GM12891 (cell line): Measurements from ENCODE around the gene MEGF8.

ENCODE experiments used
- POLR2A ChIP-seq: IDR thresholded peaks from 2 replicates; pipeline ENCODE4 v1.6.1; 2011; ENCODE audit warnings: low read depth, low read length, control low read depth
- POLR2AphosphoS5 ChIP-seq: IDR thresholded peaks from 2 replicates; pipeline ENCODE4 v1.6.1; 2011; ENCODE audit warnings: low read depth, low read length, control low read depth
- TAF1 ChIP-seq: IDR thresholded peaks from 2 replicates; pipeline ENCODE4 v1.6.1; 2011; ENCODE audit warnings: low read depth, low read length, control low read depth

DNA sequence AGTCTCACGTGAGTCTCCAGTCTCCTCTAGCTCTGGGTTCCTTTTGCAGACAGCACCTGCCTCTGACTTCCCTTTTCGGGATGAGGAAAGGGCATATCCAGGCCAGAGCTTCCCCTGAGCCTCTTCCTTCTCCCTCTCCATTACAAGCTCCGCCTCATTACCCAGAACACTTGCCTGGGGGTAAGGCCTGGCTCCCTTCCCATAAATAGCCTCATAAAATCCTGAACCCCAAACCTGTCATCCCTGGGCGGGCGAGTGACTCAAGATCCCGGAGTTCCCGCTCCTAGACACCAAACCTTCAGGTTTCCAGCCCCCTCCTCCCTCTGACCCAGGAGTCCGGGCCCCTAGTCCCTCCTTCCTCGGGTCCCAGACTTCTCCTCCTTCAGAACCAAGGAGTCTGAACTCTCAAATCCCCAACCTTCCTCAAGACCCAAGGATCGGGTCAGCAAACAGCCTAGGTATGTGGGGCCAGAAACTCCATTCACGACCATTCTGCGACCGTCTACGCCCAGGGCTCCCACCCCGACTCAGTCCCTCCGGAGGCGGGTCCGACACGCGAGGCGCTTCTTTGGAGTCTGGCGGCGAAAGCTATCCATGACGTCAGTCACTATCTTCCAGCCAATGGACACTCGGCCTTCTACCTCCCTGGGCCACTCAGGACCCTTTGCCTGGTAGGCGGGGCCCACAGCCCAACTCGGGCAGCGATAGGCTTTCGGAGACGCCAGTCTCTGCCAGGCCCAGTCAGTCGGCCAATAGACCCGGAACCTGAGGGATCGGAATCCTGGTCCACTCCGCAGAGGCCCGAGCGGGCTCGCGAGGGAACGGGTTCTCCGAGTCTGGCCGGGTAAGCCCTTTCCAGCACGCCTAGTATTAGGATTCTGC lies 71.2 kb downstream of the MEGF8 start:
- TF ChIP-seq POLR2A = peak; percentile 84
- TF ChIP-seq POLR2AphosphoS5 = peak; percentile 84
- peak; percentile 49; the same call in 1 of the 2 replicates for TF ChIP-seq TAF1
